ENCODE measurements around the gene CELA2A. TPM values are rescaled to one million over a fixed set of nuclear protein-coding genes. Genes with fewer than 3 reads are reported as not detected.

Gene CELA2A
- total RNA-seq, 1 experiment from 2014 or later, result not detected

DNA sequence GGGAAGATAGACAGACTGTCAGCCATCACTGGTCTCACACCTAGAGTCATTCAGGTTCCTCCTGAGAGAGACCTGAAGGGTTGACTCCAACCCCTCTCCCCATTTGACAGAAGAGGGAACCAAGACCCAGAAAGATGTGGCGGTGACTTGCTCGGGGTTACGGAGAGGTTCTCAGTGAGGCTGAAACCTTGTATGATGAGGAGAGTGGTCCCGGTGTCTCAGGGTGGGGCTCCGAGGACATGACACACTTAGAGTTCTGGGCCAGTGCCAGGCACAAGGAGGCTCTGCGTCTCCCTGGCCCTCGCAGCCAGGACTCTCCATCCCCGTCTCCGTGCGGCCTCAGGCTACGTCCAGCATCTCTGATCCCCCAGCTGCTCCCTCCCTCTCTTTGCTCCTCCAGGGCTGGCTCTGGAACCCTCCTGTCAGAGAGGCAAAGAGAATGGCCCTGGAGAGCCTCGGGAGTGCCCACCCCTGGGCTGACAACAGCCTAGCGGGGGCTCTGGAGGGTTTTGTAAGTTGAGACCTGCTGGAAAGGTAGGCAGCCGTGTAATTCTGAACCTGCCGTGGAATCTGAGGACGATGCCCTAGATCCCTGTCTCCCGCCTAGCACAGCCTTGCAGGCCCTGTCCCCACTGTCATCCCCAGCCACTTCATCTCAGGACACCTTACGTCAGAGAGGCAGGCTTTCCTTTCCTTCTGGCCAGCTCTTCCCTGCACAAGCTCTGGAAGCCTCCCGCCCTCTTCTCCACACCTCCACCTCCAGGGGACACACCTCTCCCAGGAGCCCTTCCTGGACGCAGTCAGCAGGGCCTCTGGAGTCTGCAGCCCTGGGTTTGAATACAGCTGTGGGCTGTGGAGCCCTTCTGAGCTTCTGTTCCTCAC is 42.7 kb upstream of the CELA2A start:
- POLR2A ChIA-PET (ENCODE audit: low non-redundant PET), result no interaction called here
- no TSS peak for BruUV-seq (replicated peaks)
- CTCF ChIA-PET, result no interaction called here
- no peak overlapping the region for H3K4me3 ChIP-seq (ENCODE audit: low read depth, low read length, poor library complexity, severe bottlenecking)
- intact Hi-C loops (cut with micrococcal nuclease; ENCODE audit: unreplicated experiment), result loop anchor here (5.0 kb wide), 1 partner anchor 92 kb away; no protein-coding TSS in a partner anchor
- H3K4me1 ChIP-seq (ENCODE audit: insufficient read depth, low read length, poor library complexity, severe bottlenecking), result peaks cover 22% of the 10 kb centered on the region
- no peak for DNase-seq (ENCODE audit: low spot score)
- H3K9me3 ChIP-seq (ENCODE audit: low read depth, low read length, poor library complexity, severe bottlenecking), result no peaks in the 10 kb centered on the region
- no peak overlapping the region for H3K27ac ChIP-seq (ENCODE audit: low read depth, low read length, poor library complexity, severe bottlenecking)
- no peaks in the 10 kb centered on the region for H3K27me3 ChIP-seq (replicated peaks; ENCODE audit: insufficient read depth, low read depth, low read length, poor library complexity)
- TF ChIP-seq, protein P1, sequence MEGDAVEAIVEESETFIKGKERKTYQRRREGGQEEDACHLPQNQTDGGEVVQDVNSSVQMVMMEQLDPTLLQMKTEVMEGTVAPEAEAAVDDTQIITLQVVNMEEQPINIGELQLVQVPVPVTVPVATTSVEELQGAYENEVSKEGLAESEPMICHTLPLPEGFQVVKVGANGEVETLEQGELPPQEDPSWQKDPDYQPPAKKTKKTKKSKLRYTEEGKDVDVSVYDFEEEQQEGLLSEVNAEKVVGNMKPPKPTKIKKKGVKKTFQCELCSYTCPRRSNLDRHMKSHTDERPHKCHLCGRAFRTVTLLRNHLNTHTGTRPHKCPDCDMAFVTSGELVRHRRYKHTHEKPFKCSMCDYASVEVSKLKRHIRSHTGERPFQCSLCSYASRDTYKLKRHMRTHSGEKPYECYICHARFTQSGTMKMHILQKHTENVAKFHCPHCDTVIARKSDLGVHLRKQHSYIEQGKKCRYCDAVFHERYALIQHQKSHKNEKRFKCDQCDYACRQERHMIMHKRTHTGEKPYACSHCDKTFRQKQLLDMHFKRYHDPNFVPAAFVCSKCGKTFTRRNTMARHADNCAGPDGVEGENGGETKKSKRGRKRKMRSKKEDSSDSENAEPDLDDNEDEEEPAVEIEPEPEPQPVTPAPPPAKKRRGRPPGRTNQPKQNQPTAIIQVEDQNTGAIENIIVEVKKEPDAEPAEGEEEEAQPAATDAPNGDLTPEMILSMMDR (conservative IDR thresholded peaks at IDR 0.05; ENCODE audit: low read depth, low read length), result no peak
- TF ChIP-seq EZH2 (IDR thresholded peaks at IDR 0.05; ENCODE audit: borderline replicate concordance, low read depth, low read length, poor library complexity, severe bottlenecking), result no peak
- no peaks in the 10 kb centered on the region for H3K36me3 ChIP-seq (ENCODE audit: insufficient read depth, low read length, poor library complexity, severe bottlenecking)

DNA sequence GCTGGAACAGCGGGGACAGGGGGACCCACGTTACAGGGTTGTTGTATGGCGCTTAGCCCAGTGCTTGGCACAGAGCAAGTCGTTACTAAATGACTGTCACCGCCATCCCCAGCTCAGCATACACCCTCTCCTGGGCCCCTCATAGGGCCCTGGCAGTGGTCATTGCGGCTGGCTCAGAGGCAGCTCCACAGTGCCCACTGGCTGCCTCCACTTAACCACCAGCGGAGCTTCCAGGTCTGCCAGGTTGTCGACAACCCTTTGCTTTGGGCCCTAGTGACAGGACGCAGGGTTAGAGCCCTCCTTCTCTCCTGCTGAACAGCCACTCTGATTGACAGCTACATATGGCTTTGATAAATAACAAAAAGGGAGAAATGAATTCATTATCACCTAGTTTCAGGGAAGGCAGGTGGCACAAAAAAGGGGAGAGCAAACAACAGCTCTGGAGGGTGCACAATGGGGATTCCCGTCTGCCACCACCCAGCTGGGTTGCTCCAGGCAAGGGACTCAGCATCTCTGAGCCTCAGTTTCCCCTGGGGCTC is 42.0 kb upstream of the CELA2A start:
- no peak for DNase-seq (ENCODE audit: low spot score)
- no peak overlapping the region for H3K27ac ChIP-seq (ENCODE audit: low read depth, low read length, poor library complexity, severe bottlenecking)
- no peaks in the 10 kb centered on the region for H3K9me3 ChIP-seq (ENCODE audit: low read depth, low read length, poor library complexity, severe bottlenecking)
- H3K4me3 ChIP-seq (ENCODE audit: low read depth, low read length, poor library complexity, severe bottlenecking), result no peak overlapping the region
- no TSS peak for BruUV-seq (replicated peaks)
- intact Hi-C loops (cut with micrococcal nuclease; ENCODE audit: unreplicated experiment), result loop anchor here (5.0 kb wide), 1 partner anchor 92 kb away; no protein-coding TSS in a partner anchor
- CTCF ChIA-PET, result no interaction called here
- TF ChIP-seq EZH2 (IDR thresholded peaks at IDR 0.05; ENCODE audit: borderline replicate concordance, low read depth, low read length, poor library complexity, severe bottlenecking), result no peak
- H3K36me3 ChIP-seq (ENCODE audit: insufficient read depth, low read length, poor library complexity, severe bottlenecking), result no peaks in the 10 kb centered on the region
- POLR2A ChIA-PET (ENCODE audit: low non-redundant PET), result no interaction called here
- H3K4me1 ChIP-seq (ENCODE audit: insufficient read depth, low read length, poor library complexity, severe bottlenecking), result peaks cover 24% of the 10 kb centered on the region
- H3K27me3 ChIP-seq (replicated peaks; ENCODE audit: insufficient read depth, low read depth, low read length, poor library complexity), result no peaks in the 10 kb centered on the region

DNA sequence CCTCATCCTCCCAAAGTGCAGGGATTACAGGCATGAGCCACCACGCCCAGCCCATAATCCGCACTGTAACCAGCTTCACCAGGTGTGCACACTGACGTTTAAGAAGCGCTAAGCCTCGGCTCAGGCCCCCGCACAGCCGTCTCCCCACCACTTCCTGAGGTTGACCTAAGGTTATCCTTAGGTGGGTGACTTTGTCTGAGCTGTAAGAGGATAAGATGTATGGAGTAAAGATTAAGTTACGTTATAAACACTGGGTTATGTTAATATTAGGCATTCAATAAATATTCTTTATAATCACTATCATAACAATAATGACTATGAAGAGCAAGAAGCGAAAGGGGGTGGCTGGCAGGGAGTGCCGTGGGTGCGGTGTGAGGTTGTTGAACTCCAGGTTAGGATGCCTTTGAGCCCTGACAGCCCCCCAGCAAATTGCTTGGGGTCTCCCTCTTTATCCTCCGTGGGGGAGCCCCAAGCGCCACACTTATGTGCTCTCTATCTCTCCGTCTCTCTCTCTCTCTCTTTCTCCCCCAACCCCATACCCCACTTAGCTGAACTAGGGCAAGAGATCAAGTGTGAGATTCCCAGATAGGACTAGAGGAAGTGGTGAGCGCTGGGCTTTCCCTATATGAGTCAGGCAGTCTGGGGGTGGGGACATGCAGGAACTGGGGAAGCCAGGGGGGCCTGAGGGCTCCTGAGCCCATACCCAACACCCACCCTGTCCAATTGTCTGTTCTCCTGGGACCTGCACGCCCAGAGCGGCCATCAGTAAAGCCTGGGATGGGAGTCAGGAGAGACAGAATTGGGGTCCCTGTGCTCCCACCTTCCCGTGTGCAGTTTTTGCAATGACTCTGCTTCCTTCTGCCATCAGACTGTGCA is 39.2 kb upstream of the CELA2A start:
- POLR2A ChIA-PET (ENCODE audit: low non-redundant PET), result no interaction called here
- H3K27me3 ChIP-seq (replicated peaks; ENCODE audit: insufficient read depth, low read depth, low read length, poor library complexity), result no peaks in the 10 kb centered on the region
- no TSS peak for BruUV-seq (replicated peaks)
- TF ChIP-seq EZH2 (IDR thresholded peaks at IDR 0.05; ENCODE audit: borderline replicate concordance, low read depth, low read length, poor library complexity, severe bottlenecking), result no peak
- TF ChIP-seq, protein P1 (conservative IDR thresholded peaks at IDR 0.05; ENCODE audit: low read depth, low read length), result no peak
- H3K36me3 ChIP-seq (ENCODE audit: insufficient read depth, low read length, poor library complexity, severe bottlenecking), result no peaks in the 10 kb centered on the region
- no peak for DNase-seq (ENCODE audit: low spot score)
- H3K4me3 ChIP-seq (ENCODE audit: low read depth, low read length, poor library complexity, severe bottlenecking), result no peak overlapping the region
- peaks cover 20% of the 10 kb centered on the region for H3K4me1 ChIP-seq (ENCODE audit: insufficient read depth, low read length, poor library complexity, severe bottlenecking)
- H3K9me3 ChIP-seq (ENCODE audit: low read depth, low read length, poor library complexity, severe bottlenecking), result no peaks in the 10 kb centered on the region
- no peak overlapping the region for H3K27ac ChIP-seq (ENCODE audit: low read depth, low read length, poor library complexity, severe bottlenecking)
- CTCF ChIA-PET, result no interaction called here
- intact Hi-C loops (cut with micrococcal nuclease; ENCODE audit: unreplicated experiment), result no loop called here

All from A673 (cell line).